Putamen (tissue), 1 donor: ENCODE data around the gene SLC2A4.

Experiments used
- DNase-seq: peaks from one replicate; pipeline ENCODE4 v3.0.0-alpha.2; 2016; ENCODE audit warnings: low spot score

SLC2A4 gene

DNA sequence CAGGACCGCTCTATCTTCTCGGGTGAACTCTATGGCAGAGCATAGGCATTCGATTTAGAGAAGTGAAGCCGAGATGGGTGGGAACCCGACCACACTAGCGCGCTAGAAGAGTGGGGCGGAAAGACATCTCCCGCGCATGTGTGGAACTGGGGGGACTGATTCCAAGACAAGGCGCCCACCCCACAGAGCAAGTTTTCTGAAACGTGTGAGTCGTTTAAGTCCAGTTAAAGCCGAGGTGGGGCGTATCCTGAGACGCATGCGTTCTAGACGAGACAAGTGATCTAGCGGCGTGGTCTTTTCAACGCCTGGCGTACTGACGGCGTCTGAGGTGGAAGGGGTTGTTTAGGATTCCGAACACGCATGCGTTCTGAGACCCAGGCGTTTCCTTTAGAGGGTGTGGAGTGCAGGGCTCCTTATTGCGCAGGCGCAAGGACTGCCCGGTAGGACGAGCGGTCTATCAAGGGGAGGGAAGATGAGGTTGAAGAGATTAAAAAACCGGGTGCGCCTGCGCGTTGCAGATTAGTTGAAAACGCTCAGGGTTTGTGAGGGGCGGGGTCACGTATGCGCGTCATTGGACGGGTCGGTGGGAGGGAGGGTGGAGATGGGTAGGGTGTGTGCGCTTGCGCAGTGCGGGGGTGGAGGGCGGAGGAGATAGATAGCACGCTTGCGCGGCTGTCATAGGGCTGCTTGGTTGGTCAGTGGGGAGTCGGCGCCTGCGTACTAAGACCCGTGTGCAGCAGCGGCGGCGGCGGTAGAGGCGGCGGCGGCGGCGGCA lies 25.6 kb downstream of the SLC2A4 start, which contains the start of gene EIF5A:
Gene EIF5A, plus strand, starts transcription at position 718 of the 775 bp plus-strand sequence. CDS start 2,008 bp downstream, outside the sequence.
- peak; percentile 100 for DNase-seq

DNA sequence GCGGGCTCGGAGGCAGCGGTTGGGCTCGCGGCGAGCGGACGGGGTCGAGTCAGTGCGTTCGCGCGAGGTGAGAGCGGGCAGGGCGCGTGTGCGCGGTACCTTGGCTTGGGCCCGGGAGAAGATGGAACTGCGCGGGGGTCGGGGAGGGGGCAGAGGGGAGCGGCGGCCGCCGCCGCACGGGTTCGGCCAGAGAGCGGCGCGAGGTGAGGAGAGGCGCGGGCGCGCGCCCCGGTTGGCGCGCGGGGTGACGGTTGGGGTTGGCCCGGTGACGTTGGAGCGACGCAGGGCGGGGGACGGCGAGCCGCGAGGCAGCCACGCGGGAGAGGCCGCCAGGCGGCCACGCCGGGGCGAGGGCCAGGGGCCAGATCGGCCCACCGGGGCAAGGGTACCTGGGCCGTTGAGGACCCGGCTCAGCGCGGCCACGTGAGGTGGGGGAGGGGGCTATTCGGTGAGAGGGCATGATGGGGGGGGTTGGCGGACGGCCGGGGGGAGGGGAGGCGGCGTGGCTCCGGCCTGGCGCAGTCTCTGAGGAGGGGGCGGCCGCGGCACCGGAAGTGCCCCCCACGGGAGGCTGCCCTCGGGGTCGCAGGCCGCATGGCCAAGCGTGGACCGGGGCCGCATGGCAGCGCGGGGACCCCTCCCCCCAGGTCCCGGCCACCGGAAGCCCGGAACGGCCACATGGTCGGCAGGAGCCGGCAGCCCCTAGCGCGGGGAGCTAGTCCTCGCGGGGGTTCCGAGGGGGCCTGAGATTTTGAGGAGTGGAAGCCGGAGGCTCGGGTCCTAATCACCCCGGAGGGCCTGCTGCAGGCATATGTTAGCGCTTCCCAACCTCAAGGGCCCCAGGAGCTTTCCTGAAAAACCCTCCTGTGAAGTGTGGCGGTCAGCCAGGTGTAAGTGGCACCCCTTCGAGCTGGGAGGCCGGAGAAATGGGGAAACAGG lies 26.4 kb downstream of the SLC2A4 start:
- DNase-seq: peak; percentile 35

DNA sequence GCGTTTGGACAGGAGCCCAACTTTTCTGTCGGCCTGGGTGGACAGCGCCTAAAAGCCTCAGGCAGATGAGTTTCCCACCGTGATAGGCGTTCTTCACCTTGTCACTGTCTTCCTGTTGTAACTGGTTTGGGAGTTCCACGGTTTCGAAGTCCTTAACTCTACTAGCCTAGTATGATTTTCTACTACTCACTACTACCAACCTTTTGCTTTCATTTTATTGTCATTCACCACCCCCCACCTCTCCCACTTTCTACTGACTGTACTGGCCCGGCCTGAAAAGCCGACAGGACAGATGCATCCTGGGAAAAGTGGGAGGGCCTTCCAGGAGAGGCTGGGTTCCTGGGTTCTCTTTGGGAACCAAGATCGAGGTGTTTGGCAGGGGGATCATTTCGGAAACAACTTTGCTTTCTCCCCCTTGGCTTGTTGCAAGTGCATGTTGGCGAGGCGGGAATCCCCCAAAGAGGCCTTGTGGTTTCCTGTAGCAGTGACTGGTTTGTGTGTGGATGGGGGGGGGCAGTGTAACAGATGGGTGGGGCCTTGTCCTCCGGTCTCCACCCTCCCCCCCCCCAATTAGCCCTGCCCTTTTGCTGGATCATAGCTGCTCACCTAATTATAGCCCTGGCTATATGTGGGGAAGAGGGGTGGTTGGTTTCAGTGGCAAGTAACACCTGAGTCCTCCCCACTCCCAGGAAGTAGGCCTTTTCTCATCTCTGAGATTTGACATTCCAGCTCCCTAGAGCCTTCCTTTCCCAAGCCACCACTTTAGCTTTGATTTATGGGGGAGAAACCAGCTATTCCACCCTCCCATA lies 27.3 kb downstream of the SLC2A4 start:
- DNase-seq: peak; percentile 52

DNA sequence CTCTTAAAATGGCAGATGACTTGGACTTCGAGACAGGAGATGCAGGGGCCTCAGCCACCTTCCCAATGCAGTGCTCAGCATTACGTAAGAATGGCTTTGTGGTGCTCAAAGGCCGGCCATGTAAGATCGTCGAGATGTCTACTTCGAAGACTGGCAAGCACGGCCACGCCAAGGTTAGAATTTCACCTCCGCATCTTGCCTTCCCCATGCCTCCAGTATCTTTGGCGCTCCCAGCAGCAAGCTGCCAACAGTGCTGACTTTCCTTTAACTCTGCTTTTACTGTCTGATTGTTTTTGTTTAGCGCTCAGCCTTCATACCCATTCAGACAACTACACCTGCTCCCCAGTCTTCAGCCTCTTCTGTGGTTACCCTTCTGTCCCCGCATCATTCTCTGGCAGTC lies 28.1 kb downstream of the SLC2A4 start:
- DNase-seq: no peak

DNA sequence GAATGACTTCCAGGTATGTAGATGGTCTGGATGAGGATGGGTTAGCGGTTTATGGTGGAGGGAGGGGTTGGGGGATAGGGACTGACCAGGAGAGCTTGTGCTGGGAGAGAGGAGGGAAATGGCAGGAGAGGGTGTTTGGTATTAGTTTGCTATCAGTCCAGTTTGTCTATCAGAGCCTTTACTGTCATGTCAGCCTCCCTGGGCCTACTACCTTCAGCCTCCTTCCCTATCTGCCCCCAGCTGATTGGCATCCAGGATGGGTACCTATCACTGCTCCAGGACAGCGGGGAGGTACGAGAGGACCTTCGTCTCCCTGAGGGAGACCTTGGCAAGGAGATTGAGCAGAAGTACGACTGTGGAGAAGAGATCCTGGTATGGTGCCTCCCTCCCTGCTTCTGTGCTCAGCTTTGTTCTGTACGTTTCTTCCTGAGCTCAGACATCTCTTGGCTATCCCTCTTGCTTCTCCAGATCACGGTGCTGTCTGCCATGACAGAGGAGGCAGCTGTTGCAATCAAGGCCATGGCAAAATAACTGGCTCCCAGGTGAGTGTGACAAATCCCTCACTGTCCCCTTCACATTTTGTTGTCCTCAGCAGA lies 29.7 kb downstream of the SLC2A4 start:
- no peak for DNase-seq

DNA sequence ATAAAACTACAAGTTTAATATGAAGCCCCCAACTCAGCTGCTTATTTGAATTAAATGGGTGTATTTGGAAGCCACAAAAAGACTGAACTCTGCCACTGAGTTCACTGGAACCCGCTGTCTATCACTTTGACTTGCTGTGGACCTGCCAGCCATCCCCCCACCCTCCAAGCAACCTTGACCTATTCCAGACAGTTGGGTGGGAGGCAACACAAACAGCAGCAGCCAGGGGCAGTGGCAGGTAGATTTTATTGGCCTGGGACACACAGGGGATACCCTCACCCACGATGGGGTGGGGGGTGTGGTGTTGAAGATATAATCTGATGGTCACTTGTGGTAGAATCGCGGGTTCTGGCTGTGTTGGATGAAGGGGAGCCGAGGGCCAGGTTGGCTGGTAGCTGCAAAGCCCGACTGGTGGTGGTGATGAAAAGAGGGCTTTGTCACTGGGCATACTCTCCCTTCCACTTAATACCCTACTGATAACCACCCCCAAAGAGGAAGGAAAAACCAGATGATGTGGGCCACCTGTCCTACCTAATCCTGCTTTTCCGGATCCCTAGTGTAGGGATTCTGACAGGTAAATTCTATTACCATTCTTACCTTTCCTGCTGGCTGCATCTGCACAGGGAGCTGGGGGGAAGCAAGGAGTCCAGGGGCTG lies 31.0 kb downstream of the SLC2A4 start:
- no peak for DNase-seq

DNA sequence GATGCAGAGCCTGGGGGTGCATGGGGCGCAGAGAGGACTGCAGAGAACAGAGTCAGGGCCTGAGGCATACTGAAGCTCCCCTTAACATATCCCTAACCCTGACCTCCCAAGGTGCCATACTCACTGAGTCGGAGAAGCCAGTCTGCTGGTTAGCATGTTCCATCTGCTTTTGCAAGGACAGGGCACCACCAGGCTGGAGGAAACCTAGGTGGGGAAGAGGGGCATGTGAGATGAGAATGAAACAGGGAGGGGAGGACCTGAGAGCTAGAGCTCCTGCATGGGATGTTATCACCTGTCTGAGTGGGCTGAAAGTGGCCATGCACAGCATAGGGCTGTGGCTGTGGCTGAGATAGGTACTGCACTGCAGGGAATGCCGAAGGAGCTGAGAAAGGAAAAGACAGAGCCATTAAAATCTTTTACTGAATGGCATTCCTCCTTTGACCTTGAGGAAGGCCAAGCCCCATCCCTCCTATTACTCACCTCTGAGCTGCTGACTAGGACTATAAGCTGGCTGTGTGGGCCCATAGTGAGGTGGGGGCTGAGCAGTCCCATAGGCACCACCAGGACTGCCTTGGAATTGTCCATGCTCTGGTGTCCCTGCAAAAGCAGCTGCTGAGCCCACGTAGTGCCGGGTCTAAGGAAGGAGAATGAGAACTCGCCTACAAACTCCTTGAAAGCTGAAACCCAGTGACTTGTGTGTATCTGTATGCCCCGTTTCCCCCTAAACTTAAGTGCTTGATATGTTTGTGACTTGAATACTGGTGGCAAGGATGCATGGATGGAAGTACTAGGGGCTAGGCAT lies 31.8 kb downstream of the SLC2A4 start:
- DNase-seq: no peak

DNA sequence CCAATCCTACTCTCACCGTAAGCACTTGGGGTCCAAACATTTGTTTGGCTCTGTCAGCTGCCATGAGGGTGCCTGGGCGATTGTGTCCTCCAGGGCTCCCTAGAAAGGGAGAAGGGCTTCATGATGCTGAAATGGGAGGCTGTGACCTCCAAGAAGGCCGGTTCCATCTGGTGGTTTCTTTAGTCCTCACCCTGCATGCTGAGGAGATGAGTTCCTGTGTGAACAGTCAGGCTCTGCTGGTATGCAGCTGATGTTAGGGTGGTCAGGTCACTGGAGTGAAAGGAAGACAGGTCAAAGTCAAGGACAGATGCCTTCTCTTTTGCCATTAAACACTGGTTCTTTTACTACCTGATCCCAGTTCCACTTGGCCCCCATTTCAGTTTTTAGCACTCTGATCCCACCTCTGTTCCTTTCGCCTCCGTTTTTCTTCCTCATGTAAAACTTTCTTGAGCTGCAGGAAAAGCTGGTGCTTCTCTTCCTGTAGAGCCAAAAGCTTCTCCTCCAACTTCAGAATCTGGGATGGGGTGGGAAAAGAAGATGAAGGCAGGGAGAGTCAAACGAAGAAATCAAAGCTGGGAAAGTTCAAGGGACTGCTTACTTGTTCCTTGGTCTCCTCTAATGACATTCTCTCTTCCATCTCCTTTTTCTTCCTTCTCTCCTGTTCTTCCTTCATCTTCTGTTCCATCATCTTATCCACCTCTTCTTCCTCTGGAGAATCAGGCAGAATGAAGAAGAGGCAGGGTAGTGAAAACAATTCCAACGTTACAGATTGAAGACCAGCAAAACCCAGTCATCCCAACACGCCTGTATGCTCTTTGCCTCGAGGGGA lies 32.6 kb downstream of the SLC2A4 start:
- no peak for DNase-seq

DNA sequence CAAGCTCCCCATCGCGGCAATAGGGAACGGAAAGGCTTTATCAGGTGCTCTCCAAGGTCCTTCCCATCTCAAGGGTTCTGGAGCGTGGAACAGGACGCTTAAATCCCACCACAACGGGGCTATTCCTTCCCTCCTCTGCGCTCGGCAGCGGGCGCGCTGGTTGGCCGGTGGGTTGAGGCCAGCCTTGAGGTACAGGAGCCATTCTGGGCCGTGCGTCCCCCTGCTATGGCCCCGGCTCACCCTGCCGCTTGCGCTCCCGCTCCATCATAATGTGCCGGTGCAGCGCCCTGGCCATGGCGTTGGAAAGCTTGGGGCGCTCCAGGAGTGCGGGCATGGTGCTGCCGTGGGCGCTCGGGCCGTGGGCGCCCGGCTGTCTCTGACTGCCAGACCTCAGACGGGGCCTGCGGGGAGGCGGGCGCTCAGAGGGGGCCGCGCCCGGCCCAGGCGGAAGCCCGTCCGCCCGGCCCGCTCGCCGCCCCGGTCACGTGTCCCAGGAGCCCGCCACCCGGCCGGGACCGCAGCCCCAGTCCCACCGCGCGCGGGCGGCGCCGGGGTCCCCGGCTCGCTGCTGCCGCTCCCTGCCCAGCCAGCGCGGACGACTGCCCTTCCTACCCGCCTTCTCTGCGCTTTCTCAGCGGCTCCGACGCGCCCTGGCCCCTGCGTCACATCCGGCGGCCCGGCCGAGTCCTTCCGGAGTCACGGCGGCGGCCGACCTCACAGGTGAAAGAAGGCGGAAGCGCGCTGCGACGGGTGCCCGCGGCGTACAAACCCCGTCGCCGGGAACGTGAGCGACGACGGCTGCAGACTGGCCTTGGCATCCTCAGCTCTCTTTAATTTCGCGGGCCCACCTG lies 33.4 kb downstream of the SLC2A4 start, which contains the start of gene GPS2:
Gene GPS2, minus strand, starts transcription at position 642 of the 851 bp plus-strand sequence. Its CDS starts 308 bp downstream, at position 334.
- peak; percentile 83 for DNase-seq

DNA sequence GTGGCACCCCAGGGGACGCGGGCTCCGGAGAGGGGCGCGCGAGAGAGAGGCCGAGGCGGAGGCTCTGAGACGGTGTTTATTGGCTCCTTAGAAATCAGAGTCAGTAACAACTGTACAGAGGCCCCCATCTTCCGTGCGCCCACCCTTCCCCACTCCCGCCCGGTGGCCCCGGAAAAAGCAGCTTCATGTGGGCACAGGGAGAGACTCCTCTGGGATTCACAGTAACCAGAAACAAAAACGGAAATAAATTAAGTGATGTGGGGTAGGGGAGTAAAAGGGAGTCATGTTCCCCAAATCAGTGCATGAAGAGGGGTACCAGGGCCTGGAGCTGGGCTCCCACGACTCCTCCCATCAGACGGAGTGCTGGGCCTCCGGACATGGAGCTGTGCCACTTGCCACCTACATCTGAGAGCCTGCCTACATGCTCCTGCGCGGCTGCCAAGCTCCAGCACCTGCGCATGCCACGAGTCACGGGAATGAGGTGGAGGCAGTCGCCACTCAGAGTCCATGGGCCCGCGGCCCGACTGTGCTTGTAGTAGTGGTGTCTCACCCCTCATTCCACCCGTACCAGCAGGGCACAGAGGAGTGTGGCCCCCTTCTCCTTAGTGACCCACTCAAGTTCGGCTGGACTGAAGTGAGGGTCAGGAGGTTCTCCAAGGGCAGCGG lies 34.2 kb downstream of the SLC2A4 start:
- DNase-seq: peak; percentile 50

DNA sequence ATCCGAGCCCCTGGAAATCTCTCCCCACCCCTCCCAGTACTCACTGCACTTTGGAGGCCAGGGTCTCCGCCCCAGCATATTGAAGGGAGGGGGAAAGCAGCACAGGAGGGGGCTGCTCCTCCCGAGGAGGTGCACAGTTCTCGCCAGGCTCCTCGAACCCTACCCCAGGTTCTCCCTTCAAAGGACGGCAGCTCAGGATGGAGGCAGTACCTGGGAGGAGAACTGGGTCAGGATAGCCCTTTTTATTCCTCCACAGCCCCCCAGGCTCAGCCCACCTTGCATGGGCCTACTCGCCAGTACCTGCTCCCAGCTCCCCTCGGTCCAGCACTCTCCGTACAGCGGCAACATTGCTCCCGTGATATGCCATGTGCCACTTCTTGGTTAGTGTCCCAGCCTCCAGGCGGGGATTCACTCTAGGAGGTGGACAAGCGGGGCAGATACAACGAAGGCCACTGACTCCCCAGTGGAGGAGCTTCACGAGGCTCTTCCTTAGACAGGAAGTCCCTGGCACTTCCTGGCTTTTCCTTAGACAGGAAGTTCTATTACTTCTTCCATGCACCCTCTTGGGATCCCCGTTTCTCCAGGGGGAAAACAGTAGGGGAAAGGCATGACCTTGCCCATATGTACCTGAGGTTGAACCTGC lies 35.8 kb downstream of the SLC2A4 start:
- no peak for DNase-seq

DNA sequence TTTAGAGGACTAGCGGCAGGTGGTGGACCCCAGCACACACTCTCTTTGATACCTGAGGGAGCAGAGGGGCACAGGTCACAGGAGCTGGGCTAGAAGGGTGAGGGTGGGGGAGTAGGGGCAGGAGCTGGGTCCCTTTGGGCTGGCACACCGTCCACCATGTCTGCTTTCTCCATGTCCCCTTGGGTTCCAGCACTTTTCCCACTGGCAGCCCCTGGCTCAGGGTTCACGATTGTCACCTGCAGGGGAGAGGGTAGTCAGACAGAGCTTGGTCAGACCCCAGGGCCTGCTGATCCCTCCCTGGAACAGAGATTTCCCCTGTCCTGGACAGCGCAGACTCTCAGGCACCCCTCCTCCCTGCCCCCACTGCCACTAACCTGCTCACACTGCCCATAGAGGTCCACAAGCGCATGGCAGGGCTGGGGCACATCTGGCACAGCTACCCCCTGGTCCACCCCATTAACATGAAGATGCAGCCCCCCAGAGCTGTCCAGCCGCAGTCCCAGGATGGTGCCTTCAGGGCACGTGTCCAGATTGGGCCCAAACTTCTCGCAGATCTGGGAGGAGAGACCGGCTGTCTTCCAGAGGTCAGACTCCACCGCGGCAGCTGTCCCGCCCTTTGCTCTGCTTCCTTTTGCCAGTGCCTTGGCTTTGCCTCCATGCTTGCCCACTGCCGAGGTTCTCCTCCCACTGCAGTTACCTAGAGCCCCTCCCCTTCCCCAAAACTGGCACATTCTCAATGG lies 36.8 kb downstream of the SLC2A4 start:
- DNase-seq: no peak

DNA sequence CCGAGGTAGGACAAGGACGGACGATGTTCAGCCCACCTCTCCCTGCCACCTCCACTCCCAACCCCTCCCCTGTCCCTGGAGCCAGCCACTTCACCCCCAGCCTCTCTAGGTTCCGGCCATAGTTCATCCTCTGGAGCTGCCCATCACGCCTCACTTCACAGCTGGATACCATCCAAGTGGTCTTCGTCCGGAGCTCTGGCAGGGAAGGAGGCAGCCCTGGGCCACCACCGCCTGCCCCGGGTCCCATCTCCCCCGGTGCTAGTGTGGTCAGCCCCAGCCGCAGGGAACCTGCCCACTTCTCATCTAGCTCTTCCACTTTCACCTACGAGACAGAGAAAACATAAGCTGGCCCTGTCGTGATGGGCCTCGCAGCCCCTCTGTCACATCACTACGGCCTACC lies 39.9 kb downstream of the SLC2A4 start:
- no peak for DNase-seq

DNA sequence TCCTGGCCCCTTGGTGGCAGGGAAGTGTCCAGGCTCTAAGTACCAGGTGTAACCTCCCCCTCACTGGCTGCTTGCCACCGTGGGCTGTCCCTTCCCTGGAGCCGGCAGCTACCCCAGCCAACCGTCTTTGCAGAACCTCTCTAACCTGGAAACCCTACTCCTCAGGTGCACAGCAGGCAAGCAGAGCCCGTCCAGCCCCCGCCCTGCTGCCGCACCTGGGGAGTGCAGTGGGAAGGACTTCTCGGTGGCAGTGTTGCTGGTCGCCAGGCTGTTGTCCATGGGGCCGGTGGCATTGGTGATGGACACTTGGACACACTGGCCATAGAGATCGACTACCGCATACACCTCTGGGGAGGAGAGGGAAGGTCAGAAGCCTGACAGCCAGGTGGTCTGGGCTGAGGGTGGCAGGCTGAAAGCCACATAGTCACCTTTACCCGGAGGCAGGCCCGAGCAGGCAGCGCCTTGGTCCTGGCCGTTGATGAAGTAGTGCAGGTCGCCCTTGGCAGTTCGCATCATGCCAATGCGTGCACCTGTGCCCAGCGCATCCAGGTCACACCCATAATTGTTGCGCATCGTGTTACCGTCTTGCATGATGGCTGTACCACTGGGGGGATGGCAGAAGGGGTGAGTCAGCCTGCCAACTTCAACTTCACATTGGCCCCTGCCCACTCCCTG lies 41.1 kb downstream of the SLC2A4 start:
- no peak for DNase-seq

DNA sequence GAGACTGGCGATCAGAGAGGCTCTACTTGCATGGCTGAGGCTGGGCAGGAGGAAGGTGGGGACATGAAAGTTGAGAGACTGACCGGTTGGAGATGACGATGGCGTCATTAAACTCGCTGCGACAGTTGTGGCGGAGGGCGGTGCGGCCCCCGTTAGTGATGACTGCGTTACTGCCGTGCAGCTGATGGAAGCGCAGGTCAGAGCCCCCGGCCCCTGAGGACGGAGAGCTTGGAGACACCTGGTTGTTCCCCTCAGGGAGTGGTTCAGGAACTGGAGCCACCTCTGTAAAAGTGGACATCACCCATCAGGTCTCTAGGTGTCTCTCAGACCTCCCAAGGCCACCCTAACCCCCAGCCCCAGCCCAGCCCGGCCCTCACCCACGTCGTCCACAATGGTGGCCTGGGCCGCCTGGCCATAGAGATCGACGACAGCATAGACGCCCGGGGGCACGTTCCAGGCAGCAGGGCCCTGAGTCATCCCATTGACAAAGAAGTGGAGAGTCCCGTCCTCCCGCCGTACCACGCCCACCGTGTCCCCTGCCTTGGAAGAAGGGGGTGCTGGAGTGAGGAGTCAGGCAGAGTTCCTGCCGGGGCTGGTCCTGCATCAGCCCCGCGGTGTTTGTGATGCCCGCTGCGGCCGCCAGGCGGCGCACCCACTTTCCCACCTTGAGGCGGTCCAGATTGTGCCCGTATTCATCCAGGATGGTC lies 42.4 kb downstream of the SLC2A4 start:
- DNase-seq: no peak
